GM12878 (cell line): ENCODE measurements around the gene ZNF423. TPM values are rescaled to one million over a fixed set of nuclear protein-coding genes. Genes with fewer than 3 reads are reported as not detected.

Source experiments
- ATAC-seq: fragments of 200-7000 bp; cut with Tn5 transposase; 3 replicates; pipeline ENCODE4 v1.9.1; 2020; ENCODE audit warnings: mild to moderate bottlenecking, moderate library complexity
- BruUV-seq: library from RNA; stranded (reverse); fragments of 400-500 nt; replicated peaks from 2 replicates; lab custom pipeline; 2021; lab: Mats Ljungman, UMichigan
- CTCF ChIA-PET: fragments of 300-600 bp; sonication (Branson Sonifier 250); formaldehyde crosslinking; extraction: SDS; loops from one replicate; lab custom pipeline; 2021; ENCODE audit warnings: inconsistent platforms; lab: Yijun Ruan, JAX
- POLR2A ChIA-PET: fragments of 350-600 bp; formaldehyde crosslinking; extraction: SDS; loops from one replicate; lab custom pipeline; 2021; ENCODE audit warnings: inconsistent platforms; lab: Charles Lee
- RAD21 ChIA-PET: fragments of 300-600 bp; sonication (Branson Sonifier 250); formaldehyde crosslinking; loops from one replicate; lab custom pipeline; 2023; ENCODE audit warnings: antibody characterized with exemption; ENCODE audit not compliant: unreplicated experiment; lab: Charles Lee
- SMC1A ChIA-PET: fragments of 300-600 bp; sonication (Branson Sonifier 250); formaldehyde crosslinking; loops from one replicate; lab custom pipeline; 2023; ENCODE audit not compliant: unreplicated experiment, uncharacterized antibody; lab: Charles Lee
- DNase-seq: peaks from one replicate; pipeline ENCODE4 v3.0.0-alpha.2; 2011; ENCODE audit warnings: low read depth, low spot score
- FAIRE-seq: peaks from 3 replicates; lab custom pipeline; 2011; peaks lifted over from hg19 to GRCh38; lab: Jason Lieb, UNC
- H2AFZ ChIP-seq: 2 replicates; pipeline ENCODE4 v1.6.0; 2011; ENCODE audit warnings: low read depth, low read length, control low read depth; ENCODE audit not compliant: control insufficient read depth
- H3K27ac ChIP-seq: 2 replicates; pipeline ENCODE4 v1.5.1; 2011; ENCODE audit warnings: control low read depth; ENCODE audit not compliant: control insufficient read depth, insufficient read depth
- H3K27me3 ChIP-seq, 2 experiments: replicated peaks in 1 of 2; 2 replicates each; pipeline versions ENCODE4 v1.6.0 to v1.6.1; 2011; ENCODE audit warnings: low read length in 1 of 2; ENCODE audit not compliant: control insufficient read depth in 2 of 2, insufficient read depth in 2 of 2
- H3K36me3 ChIP-seq, 2 experiments: 2 replicates each; pipeline ENCODE4 v1.5.1; 2011; ENCODE audit warnings: low read length in 1 of 2; ENCODE audit not compliant: control insufficient read depth in 2 of 2, insufficient read depth in 2 of 2
- H3K4me1 ChIP-seq: 2 replicates; pipeline ENCODE4 v1.6.1; 2011; ENCODE audit warnings: mild to moderate bottlenecking, low read length, moderate library complexity, mixed read lengths; ENCODE audit not compliant: control insufficient read depth, insufficient read depth
- H3K4me2 ChIP-seq: 2 replicates; pipeline ENCODE4 v1.6.0; 2011; ENCODE audit warnings: control low read depth; ENCODE audit not compliant: control insufficient read depth, insufficient read depth
- H3K4me3 ChIP-seq: fragments of 200-600 bp; sonication (generic); 2 replicates; pipeline ENCODE4 v1.5.1; 2016
- H3K79me2 ChIP-seq: 2 replicates; pipeline ENCODE4 v1.6.0; 2011; ENCODE audit warnings: low read length; ENCODE audit not compliant: control insufficient read depth, insufficient read depth
- H3K9ac ChIP-seq: 2 replicates; pipeline ENCODE4 v1.8.0; 2011; ENCODE audit warnings: low read length, control low read depth, mixed read lengths; ENCODE audit not compliant: control insufficient read depth, insufficient read depth
- H3K9me3 ChIP-seq: replicated peaks from 3 replicates; pipeline ENCODE4 v1.5.1; 2011; ENCODE audit warnings: mild to moderate bottlenecking, low read length; ENCODE audit not compliant: control insufficient read depth, insufficient read depth
- H4K20me1 ChIP-seq: 2 replicates; pipeline ENCODE4 v1.6.0; 2011; ENCODE audit not compliant: control insufficient read depth, insufficient read depth
- CHD2 ChIP-seq: IDR thresholded peaks from 2 replicates; pipeline ENCODE4 v1.6.1; 2011; ENCODE audit warnings: low read depth, low read length, improper control_type of control experiment, borderline replicate concordance
- ESRRA ChIP-seq: IDR thresholded peaks from 2 replicates; pipeline ENCODE4 v1.6.1; 2012; ENCODE audit warnings: mild to moderate bottlenecking, low read length, improper control_type of control experiment
- FOS ChIP-seq: IDR thresholded peaks from 3 replicates; pipeline ENCODE4 v1.6.1; 2011; ENCODE audit warnings: borderline replicate concordance; ENCODE audit not compliant: insufficient read length; ENCODE audit errors: extremely low read depth
- FOXK2 ChIP-seq: fragments of 450-650 bp; IDR thresholded peaks from 2 replicates; pipeline ENCODE4 v1.6.1; 2017; ENCODE audit warnings: mild to moderate bottlenecking, moderate library complexity
- IRF4 ChIP-seq: IDR thresholded peaks from 2 replicates; pipeline ENCODE4 v1.6.1; 2011; ENCODE audit warnings: low read depth, low read length
- KDM1A ChIP-seq: fragments of 200-600 bp; sonication (generic); IDR thresholded peaks from 2 replicates; pipeline ENCODE4 v1.6.1; 2016; ENCODE audit warnings: borderline replicate concordance
- MTA3 ChIP-seq: IDR thresholded peaks from 2 replicates; pipeline ENCODE4 v1.6.1; 2012; ENCODE audit warnings: low read length, inconsistent platforms, borderline replicate concordance
- NR2C1 ChIP-seq: fragments of 450-650 bp; IDR thresholded peaks from 2 replicates; pipeline ENCODE4 v1.6.1; 2017; ENCODE audit warnings: antibody characterized with exemption, mild to moderate bottlenecking, moderate library complexity
- PML ChIP-seq: IDR thresholded peaks from 2 replicates; pipeline ENCODE4 v1.6.1; 2012; ENCODE audit warnings: low read length, inconsistent platforms
- RELB ChIP-seq: fragments of 450-650 bp; IDR thresholded peaks from 2 replicates; pipeline ENCODE4 v1.6.1; 2017; ENCODE audit warnings: low read depth, mild to moderate bottlenecking, moderate library complexity
- SIN3A ChIP-seq: IDR thresholded peaks from 2 replicates; pipeline ENCODE4 v1.6.1; 2012; ENCODE audit warnings: low read depth, low read length, improper control_type of control experiment
- SIX5 ChIP-seq: IDR thresholded peaks from 2 replicates; pipeline ENCODE4 v1.6.1; 2011; ENCODE audit warnings: mild to moderate bottlenecking, low read depth, low read length, moderate library complexity; ENCODE audit not compliant: severe bottlenecking
- SMARCA5 ChIP-seq: fragments of 450-650 bp; IDR thresholded peaks from 2 replicates; pipeline ENCODE4 v1.6.1; 2017; ENCODE audit warnings: mild to moderate bottlenecking
- SRF ChIP-seq, 2 experiments: IDR thresholded peaks; 2 replicates each; pipeline ENCODE4 v1.6.1; 2011; ENCODE audit warnings: low read depth in 2 of 2, low read length in 2 of 2, mild to moderate bottlenecking in 1 of 2, moderate library complexity in 1 of 2
- ZBTB11 ChIP-seq: fragments of 450-650 bp; formaldehyde crosslinking; IDR thresholded peaks from 2 replicates; pipeline ENCODE4 v1.5.0; 2022; ENCODE audit warnings: mild to moderate bottlenecking, missing genetic modification characterization
- ZBTB40 ChIP-seq: fragments of 450-650 bp; IDR thresholded peaks from 2 replicates; pipeline ENCODE4 v1.6.1; 2016; ENCODE audit warnings: mild to moderate bottlenecking, moderate library complexity, borderline replicate concordance
- ZSCAN29 ChIP-seq: fragments of 450-650 bp; IDR thresholded peaks from 2 replicates; pipeline ENCODE4 v1.6.1; 2017; ENCODE audit warnings: mild to moderate bottlenecking, moderate library complexity
- WGBS: methylation state at CpG from one replicate; pipeline ENCODE4 v1.1.6; 2016; ENCODE audit warnings: low lambda C conversion rate; ENCODE audit not compliant: insufficient replicate concordance, insufficient coverage; ENCODE audit errors: missing lambda C conversion rate; 5-methylcytosine and 5-hydroxymethylcytosine counted together
- in situ Hi-C: fragments of 300-500 bp; cut with MboI; formaldehyde crosslinking; loops from 9 replicates; pipeline ENCODE4 v1.14.3; 2018; ENCODE audit warnings: mixed read lengths
- intact Hi-C: fragments of 100-400 bp; cut with micrococcal nuclease; formaldehyde crosslinking; loops from one replicate; pipeline ENCODE4 v1.14.2; 2022; ENCODE audit not compliant: unreplicated experiment
- polyA plus RNA-seq, 11 experiments: library from polyadenylated mRNA; depleted of rRNA in 4 of 11; unstranded in 6 of 11; stranded (reverse) in 5 of 11; fragments of >200 nt; fragmentation: Nextera tagmentation in 4 of 11; fragmentation: Illumina TruSeq in 1 of 11; extraction: Ambion mirVana in 4 of 11; extraction: Trizol in 1 of 11; gene quantifications; 1 replicate in 1 of 11; 2 replicates in 10 of 11; pipeline versions ENCODE4 v1.2.1 to v1.2.3, GENCODE V29; 2011 to 2016; ENCODE audit warnings: inconsistent platforms in 2 of 11, missing spikeins in 2 of 11, low read depth in 1 of 11
- total RNA-seq, 4 experiments: library from RNA; depleted of rRNA in 3 of 4; stranded (reverse); fragments of >200 nt in 3 of 4; fragmentation: Illumina TruSeq in 1 of 4; extraction: Trizol in 1 of 4; gene quantifications; 2 replicates each; pipeline versions ENCODE4 v1.2.1 to v1.2.3, GENCODE V29; 2013 to 2021

ZNF423 gene
- total and polyA plus RNA-seq, 10 of the 15 experiments (the other 5 are each of a cell fraction or from before 2014, with no cell fraction given), result 0.03 to 0.64 (median 0.10) TPM

GRCh38 chr16:49544828-49545227, 311.1 kb downstream of the ZNF423 start:
- POLR2A ChIA-PET, result no interaction called here
- BruUV-seq, result no TSS peak
- Histone ChIP-seq H3K79me2 (no peaks in the 10 kb centered on the region), H3K9me3 (no peaks in the 10 kb centered on the region; the same call in 2 of the 3 replicates), H3K4me1 (no peaks in the 10 kb centered on the region)
- intact Hi-C loops, result no loop called here
- ATAC-seq, result no peak
- TF ChIP-seq SIN3A (no peak), ESRRA (no peak), FOXK2 (no peak), ZBTB40 (no peak), SIX5 (no peak), FOS (no peak), NR2C1 (no peak), ZSCAN29 (no peak), PML (no peak), RELB (no peak), MTA3 (no peak), SRF (IDR thresholded peaks at IDR 0.05; ENCODE audit: low read depth in 2 of 2, low read length in 2 of 2) (no peak), ZBTB11 (no peak), SMARCA5 (no peak), KDM1A (no peak), CHD2 (no peak), IRF4 (no peak)
- TF ChIP-seq, all 136 proteins: peak for 0
- in situ Hi-C loops, result no loop called here
- DNase-seq (no peak), FAIRE-seq (no peak)
- Histone ChIP-seq H3K36me3 (no peaks in the 10 kb centered on the region), H3K4me3 (no peak overlapping the region), H4K20me1 (no peaks in the 10 kb centered on the region), H3K9ac (no peak overlapping the region), H2AFZ (no peak overlapping the region), H3K27me3 (no peaks in the 10 kb centered on the region), H3K4me2 (no peak overlapping the region), H3K27ac (no peak overlapping the region)
- RAD21 ChIA-PET, result no interaction called here
- WGBS, result 47% methylated on average over 10 of the region's 10 CpGs
- SMC1A ChIA-PET, result no interaction called here
- CTCF ChIA-PET, result no interaction called here
